ENCODE data around the gene NRF1.
"Not testable (repeated sequence)": the region's sequence is repeated elsewhere in the genome, so short reads cannot be mapped to it uniquely, and the experiment has no call there.

NRF1 gene

DNA sequence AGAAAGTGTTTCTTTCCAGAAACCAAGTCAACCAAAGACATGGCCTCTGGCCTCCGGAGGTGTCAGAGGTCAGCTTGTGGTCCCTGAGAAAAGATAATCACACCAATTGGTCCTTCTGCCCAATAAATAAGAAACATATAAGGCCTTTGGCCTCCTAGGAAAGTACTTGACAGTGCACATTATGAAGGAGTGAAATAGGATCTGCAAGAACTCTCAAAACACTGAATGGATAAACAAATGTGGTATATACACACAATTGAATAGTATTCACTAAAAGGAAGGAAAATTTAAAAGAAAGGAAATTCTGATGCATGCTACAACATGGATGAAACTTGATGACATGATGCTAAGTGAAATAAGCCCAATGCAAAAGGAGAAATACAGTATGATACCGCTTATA, 35.4 kb upstream of the NRF1 start:
- Histone ChIP-seq H3K79me2 (ENCODE audit: insufficient read depth, low read length) (no peaks in the 10 kb centered on the region), H3K4me2 (ENCODE audit: low read length) (no peak overlapping the region)
- no peak for TF ChIP-seq EZH2 (IDR thresholded peaks at IDR 0.05; ENCODE audit: borderline replicate concordance, low read length)
- TF ChIP-seq CTCF (IDR thresholded peaks at IDR 0.05; ENCODE audit: low read length): no peak

DNA sequence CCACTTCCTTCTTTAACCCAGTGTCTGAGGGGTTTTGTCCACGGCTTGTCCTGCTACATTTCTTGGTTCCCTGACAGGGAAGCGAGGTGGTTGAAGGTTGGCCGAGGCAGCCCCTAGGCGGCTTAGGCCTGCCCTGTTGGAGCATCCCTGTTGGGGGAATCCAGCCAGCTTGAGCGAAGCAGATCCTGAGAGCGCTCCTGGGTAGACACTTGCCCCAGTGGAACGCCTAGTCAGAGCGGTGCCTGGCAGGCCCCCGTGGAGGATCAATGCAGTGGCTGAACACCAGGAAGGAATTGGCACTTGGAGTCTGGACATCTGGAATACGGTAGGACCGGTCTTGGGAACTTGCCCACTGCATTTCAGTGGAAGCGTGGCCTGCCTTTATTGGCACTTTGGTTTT, 32.7 kb upstream of the NRF1 start:
- Histone ChIP-seq H3K4me2 (ENCODE audit: low read length) (no peak overlapping the region), H3K9me2 (ENCODE audit: low read depth, low read length) (no peaks in the 10 kb centered on the region), H3F3A (ENCODE audit: insufficient read depth, low read length) (no peaks in the 10 kb centered on the region), H3K36me3 (ENCODE audit: insufficient read depth, low read length) (no peaks in the 10 kb centered on the region), H3K27me3 (ENCODE audit: insufficient read depth, low read length) (no peaks in the 10 kb centered on the region), H4K20me1 (ENCODE audit: insufficient read depth, low read length) (no peaks in the 10 kb centered on the region), H3K9me3 (ENCODE audit: low read length) (peaks cover 12% of the 10 kb centered on the region), H3K27ac (ENCODE audit: low read depth, low read length, poor library complexity, severe bottlenecking) (no peak overlapping the region), H3K79me2 (ENCODE audit: insufficient read depth, low read length) (no peaks in the 10 kb centered on the region), H3K4me3 (ENCODE audit: low read depth, low read length, poor library complexity, severe bottlenecking) (no peak overlapping the region), H2AFZ (ENCODE audit: low read length) (no peak overlapping the region), H3K4me1 (ENCODE audit: insufficient read depth, low read length, severe bottlenecking) (no peaks in the 10 kb centered on the region), H3K9ac (ENCODE audit: low read length) (no peak overlapping the region)
- TF ChIP-seq CTCF (IDR thresholded peaks at IDR 0.05; ENCODE audit: low read length) (no peak), EZH2 (IDR thresholded peaks at IDR 0.05; ENCODE audit: borderline replicate concordance, low read length) (no peak)

More for the DNA sequence above, 35.4 kb upstream of the NRF1 start:
- H2AFZ ChIP-seq (ENCODE audit: low read length): no peak overlapping the region
- H3K9ac ChIP-seq (ENCODE audit: low read length): no peak overlapping the region
- no peaks in the 10 kb centered on the region for H3K4me1 ChIP-seq (ENCODE audit: insufficient read depth, low read length, severe bottlenecking)
- H3K9me2 ChIP-seq (ENCODE audit: low read depth, low read length): no peaks in the 10 kb centered on the region
- peaks cover 12% of the 10 kb centered on the region for H3K9me3 ChIP-seq (ENCODE audit: low read length)
- H3K36me3 ChIP-seq (ENCODE audit: insufficient read depth, low read length): no peaks in the 10 kb centered on the region
- no peaks in the 10 kb centered on the region for H4K20me1 ChIP-seq (ENCODE audit: insufficient read depth, low read length)
- no peak overlapping the region for H3K27ac ChIP-seq (ENCODE audit: low read depth, low read length, poor library complexity, severe bottlenecking)
- no peaks in the 10 kb centered on the region for H3F3A ChIP-seq (ENCODE audit: insufficient read depth, low read length)
- no peak overlapping the region for H3K4me3 ChIP-seq (ENCODE audit: low read depth, low read length, poor library complexity, severe bottlenecking)
- no peaks in the 10 kb centered on the region for H3K27me3 ChIP-seq (ENCODE audit: insufficient read depth, low read length)

DNA sequence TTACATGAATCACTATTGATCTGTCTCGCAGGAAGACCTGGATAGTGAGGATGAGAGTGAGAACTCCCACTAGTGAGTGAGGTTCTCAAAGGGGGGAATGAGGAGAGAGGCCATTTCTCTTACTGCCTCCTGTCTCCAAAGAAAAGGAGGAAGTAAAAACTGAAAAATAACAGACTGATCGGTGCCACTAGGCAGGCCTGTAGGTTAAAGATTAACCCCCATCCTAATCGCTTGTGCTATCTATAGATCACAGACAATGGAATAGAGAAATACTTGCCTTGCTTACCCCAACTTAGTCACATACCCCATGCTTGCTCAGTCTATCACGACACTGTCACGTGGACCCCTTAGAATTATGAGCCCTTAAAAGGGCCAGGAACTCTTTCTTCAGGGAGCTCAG, 25.3 kb upstream of the NRF1 start:
- H3K36me3 ChIP-seq (ENCODE audit: insufficient read depth, low read length); H3K27ac ChIP-seq (ENCODE audit: low read depth, low read length, poor library complexity, severe bottlenecking); H3K4me1 ChIP-seq (ENCODE audit: insufficient read depth, low read length, severe bottlenecking); H3F3A ChIP-seq (ENCODE audit: insufficient read depth, low read length); H3K27me3 ChIP-seq (ENCODE audit: insufficient read depth, low read length); H3K9ac ChIP-seq (ENCODE audit: low read length); H3K9me2 ChIP-seq (ENCODE audit: low read depth, low read length); H3K4me3 ChIP-seq (ENCODE audit: low read depth, low read length, poor library complexity, severe bottlenecking); H4K20me1 ChIP-seq (ENCODE audit: insufficient read depth, low read length); H3K79me2 ChIP-seq (ENCODE audit: insufficient read depth, low read length); H3K4me2 ChIP-seq (ENCODE audit: low read length); H2AFZ ChIP-seq (ENCODE audit: low read length): not testable (repeated sequence)
- peaks cover 33% of the 10 kb centered on the region for H3K9me3 ChIP-seq (ENCODE audit: low read length)

- no peaks in the 10 kb centered on the region for H3K36me3 ChIP-seq (ENCODE audit: insufficient read depth, low read length)
- H3K4me1 ChIP-seq (ENCODE audit: insufficient read depth, low read length, severe bottlenecking): no peaks in the 10 kb centered on the region
- no peaks in the 10 kb centered on the region for H3K79me2 ChIP-seq (ENCODE audit: insufficient read depth, low read length)
- no peak overlapping the region for H3K9ac ChIP-seq (ENCODE audit: low read length)
- no peaks in the 10 kb centered on the region; the same call in 1 of the 2 replicates for H3K27me3 ChIP-seq (ENCODE audit: insufficient read depth, low read length)
- no peak overlapping the region for H3K27ac ChIP-seq (ENCODE audit: low read depth, low read length, poor library complexity, severe bottlenecking)
- no peaks in the 10 kb centered on the region for H3K9me2 ChIP-seq (ENCODE audit: low read depth, low read length)
- H2AFZ ChIP-seq (ENCODE audit: low read length): no peak overlapping the region
- no peak for TF ChIP-seq EZH2 (IDR thresholded peaks at IDR 0.05; ENCODE audit: borderline replicate concordance, low read length)
- TF ChIP-seq CTCF (IDR thresholded peaks at IDR 0.05; ENCODE audit: low read length): no peak
- H3K9me3 ChIP-seq (ENCODE audit: low read length): peaks cover 33% of the 10 kb centered on the region
- H3K4me2 ChIP-seq (ENCODE audit: low read length): no peak overlapping the region
- H3F3A ChIP-seq (ENCODE audit: insufficient read depth, low read length): no peaks in the 10 kb centered on the region
- no peak overlapping the region for H3K4me3 ChIP-seq (ENCODE audit: low read depth, low read length, poor library complexity, severe bottlenecking)
- H4K20me1 ChIP-seq (ENCODE audit: insufficient read depth, low read length): no peaks in the 10 kb centered on the region
These were observed 23.3 kb upstream of the NRF1 start for GRCh38 chr7:129588268-129588667.
